ELF-1 (cell line): Measurements from ENCODE around the gene AUTS2.
A peak's percentile ranks its signal among the peaks of the same experiment; 100 is the strongest.
"Not testable (repeated sequence)": the region's sequence is repeated elsewhere in the genome, so short reads cannot be mapped to it uniquely, and the experiment has no call there.

ENCODE experiments used
- DNase-seq: peaks from one replicate; pipeline ENCODE4 v3.0.0-alpha.2; 2016; ENCODE audit warnings: low read depth, low spot score

The AUTS2 gene

DNA sequence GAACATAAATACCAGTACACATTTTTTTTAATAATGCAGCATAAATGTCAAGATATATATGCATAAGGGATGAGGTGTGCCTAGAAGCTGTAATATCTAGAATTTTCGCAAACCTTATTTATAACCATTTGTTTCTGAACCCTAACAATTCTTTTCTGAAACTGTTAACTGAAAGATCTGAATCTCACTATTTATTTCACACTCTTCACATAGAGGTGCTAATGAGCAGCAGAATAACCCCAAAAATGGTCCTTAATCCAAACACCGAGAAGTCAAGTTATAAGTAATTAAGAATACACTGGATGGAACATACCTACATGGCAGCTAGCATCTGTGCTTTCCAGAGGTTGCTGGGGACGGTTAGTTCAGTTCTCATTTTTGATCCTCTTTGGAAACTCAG, 742.0 kb downstream of the AUTS2 start:
- DNase-seq = no peak

DNA sequence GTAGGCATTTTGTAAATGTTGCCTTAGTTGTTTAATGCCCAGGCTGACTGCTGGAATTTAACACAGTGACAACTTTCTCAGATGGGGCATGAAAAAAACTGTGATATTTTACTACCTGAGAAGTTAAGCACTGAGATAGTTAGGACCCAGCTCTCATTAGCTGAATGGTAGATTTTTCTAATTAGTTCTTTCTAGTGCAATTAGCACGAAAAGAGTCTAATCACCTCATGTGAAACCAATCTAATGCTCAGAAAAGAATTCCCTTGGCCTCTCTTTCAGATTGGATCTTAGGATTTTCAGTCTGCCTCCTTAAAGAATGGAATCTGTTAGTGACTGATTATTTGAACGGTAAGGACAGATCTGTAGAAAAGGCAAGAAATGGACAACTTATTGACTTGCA, 743.2 kb downstream of the AUTS2 start:
- DNase-seq = no peak

DNA sequence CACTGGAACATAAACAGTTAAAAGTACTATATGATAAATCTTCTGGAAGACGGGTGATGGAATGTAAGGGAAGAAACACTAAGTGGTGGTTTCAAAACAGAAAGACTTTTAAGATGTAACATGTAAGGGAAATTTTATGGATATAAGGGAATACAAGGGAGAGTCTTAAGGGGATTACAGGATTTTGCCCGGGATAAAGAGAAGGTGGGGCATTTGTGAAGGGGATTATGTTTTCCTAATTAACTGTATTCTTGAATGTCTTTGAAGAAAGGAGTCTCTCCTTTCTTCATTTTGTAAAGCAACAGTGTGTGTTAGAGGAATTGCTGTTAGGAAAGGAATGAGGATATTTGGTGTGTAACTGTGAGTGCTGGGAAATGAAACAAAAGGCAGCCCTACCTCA, 745.2 kb downstream of the AUTS2 start:
- DNase-seq = no peak

DNA sequence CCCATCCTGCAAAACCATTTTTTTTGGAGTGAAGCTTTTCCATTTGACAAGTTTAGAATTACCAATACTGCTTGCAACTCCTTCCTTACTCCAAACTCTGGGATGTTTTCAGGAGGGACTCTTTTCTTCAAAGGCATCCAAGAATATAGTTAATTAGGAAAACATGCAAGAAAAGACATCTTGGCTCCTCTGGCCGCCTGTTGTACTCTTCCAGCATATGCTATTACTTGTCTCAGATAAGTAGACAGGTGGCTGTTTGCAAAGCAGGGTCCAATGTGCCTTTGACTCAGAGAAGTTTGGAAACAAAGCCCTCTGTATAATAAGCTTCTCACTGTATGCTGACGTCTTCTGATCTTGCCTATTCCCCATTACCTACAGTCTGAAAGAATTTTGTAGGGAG, 746.5 kb downstream of the AUTS2 start:
- no peak for DNase-seq

DNA sequence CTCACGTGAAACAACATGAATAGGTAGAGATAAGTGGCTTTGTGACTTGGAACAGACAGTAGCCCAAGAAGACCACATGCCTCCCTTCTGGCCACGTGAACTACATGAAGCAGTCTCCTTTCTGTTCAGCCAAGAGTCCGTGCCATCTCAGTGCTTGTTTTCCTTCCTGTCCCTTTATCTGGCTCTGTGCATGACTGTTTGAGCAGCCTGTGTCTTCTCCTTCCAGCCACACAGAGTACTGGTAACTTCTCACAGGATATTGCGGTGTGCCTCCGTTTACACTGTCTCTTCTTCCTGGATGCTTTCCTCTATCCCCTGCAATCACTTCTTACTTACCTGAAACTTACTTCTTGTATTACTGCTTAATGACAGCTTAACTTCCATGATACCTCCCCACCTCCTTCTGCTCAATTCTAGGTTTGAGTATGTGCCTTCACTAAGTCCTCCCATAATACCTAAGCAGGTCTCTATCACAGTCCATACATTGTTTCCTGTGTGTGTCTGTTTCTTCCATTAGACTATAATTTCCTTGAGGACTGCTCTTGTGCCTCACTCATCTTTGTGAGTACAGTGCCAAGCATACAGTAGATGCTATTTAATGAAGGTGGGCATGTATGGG, 748.7 kb downstream of the AUTS2 start:
- DNase-seq = no peak

DNA sequence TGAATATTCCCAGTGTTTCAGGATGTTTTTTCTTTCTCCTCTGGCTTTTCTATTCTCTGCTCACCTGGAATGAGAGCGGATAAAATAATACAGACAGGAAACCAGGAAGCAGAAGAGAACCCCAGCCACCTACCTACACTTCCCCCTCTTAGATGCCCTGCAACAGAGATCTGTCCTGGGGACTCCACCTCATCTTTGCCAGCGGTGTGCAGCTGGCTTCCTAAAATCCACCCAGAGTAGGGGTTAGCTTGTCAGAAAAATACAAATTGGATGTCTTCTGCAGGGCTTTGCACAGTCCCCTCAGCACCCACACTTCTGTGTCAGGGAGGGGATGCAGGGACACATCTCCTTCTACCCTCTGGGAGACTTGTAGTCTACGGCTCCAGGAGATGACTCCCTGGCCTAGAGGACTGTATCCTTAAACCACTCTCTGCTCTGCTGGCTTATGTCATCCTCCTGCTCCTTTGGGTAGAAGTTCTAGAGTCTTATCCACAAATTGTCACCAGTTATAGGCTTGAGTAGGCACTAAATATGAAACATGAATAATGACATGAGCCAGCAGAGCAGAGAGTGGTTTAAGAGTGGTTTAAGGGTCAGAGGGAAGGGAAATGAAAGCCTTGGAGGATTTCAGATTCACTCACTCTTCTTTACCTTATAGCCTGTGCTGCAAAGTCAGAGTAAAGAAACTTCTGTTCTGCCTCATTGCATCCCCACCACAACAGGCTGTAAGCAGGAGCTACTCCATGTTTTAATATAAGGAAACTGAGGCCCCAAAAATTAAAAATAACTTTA, 749.4 kb downstream of the AUTS2 start:
- no peak for DNase-seq

DNA sequence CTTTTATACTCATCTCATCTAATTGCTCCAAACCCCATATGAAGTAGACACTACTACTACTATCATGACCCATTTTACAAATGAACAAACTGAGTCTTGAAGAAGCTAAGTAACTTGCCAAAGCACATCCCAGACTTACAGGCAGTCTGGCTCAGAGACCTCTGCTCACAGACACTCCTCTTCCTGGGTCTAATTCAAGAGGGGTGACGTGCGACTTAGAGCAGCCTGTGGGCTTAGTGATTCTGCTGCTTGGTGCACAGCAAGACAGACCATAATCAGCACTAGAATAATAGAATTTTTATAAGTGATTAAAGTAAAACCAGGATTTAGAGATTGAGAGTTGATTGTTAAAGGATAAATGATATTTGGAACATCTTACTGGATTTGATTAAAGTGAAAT, 750.8 kb downstream of the AUTS2 start:
- no peak for DNase-seq

DNA sequence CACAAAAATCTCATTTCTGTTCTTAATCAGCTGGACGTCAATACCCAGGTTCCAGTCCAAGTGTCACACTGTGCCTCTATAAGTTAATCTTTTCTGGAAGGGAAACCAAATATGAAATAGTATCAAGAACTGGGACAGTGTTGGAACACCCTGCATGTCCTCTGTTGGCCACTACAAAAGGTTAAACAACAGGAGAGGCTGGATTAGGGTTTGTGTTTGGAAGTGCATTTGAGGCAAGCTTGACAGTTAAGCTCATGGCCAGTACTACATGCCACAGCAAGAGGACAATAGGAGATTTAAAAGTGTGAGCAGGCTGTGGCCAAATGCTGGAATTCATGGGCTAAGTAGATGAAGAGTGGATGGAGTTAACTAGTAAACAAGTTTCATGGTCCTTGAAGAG, 751.5 kb downstream of the AUTS2 start:
- no peak for DNase-seq

DNA sequence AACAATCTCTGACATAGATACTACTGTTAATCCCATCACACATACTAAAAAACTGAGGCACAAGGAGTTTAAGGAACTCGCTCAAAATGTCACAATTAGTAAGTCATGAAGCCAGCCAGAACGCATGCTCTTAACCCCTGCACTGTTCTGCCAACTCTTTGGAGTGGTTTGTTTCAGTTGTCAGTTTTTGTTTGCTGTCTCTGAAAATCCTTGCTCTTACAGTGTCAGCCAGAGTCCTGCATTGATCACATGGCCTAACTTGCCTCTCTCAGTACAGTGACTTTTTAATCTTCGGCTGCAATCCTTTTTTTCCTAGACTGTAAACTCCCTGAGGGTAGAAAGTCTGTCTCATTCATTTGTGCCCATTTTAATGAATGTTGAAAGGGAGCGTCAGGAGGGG, 753.8 kb downstream of the AUTS2 start:
- no peak for DNase-seq

DNA sequence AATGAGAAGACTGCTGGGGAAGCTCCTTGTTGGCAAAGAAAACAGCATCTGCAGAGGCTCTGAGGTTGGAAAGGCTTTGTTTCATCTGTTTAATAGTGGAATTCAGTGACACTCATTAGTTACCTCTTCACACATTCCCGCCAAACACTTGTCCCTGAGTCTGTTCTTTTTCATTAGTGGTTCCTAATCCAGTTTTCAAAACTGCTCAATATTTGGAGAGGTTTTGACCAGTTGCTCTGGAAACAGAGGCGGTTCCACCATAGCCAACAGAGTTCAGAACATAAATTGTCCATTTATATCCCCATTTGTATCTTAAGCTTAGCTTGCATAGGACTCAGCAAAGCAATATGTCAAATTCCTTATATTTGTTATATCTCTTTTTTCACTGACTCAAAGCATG, 754.6 kb downstream of the AUTS2 start:
- no peak for DNase-seq

DNA sequence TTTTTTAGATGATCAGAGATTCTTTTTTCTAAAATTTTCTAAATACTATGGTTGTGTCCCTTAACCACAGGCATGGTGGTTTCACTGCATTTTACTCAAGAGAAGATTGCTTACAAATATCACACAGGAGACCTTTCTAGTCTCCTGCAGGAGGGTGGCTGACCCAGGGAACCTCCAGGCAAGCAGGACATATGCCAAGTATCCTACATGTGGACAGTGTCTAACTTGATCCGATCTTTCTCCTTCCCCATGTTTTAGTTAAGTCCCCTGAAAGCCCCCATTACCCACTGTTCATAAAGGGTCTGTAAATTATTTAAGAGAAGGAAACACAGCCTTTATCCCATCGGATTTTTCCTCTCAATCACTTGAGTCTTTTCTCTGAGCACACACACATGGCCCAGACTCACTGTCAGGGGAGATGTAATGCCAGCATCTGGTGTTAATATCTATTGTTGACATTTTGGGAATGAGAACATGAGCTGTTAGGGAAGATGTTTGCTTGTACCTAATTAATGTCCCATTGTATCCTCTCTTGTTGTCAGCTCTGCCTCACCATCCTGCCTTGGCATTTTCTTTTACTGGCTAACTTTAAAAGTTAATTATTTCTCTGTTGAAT, 755.2 kb downstream of the AUTS2 start:
- DNase-seq = no peak

DNA sequence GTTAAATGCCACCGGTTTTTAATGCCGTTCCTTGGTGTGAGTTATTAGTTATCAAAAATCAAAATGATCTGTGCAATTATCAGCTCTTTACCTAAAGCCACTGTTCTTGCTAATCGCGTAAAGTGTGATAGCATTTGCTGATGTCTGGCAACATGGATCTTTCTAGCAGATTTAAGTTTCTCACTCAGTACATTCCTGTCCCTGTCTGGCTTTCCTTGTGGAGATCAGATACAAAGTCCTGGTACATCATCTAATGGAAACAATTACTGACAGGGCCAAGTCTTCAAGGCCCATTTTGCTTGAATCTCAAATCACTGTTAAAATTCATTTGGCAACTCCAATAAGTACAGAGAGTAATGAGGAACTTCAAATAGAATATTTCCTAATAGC, 755.7 kb downstream of the AUTS2 start:
- DNase-seq = no peak

DNA sequence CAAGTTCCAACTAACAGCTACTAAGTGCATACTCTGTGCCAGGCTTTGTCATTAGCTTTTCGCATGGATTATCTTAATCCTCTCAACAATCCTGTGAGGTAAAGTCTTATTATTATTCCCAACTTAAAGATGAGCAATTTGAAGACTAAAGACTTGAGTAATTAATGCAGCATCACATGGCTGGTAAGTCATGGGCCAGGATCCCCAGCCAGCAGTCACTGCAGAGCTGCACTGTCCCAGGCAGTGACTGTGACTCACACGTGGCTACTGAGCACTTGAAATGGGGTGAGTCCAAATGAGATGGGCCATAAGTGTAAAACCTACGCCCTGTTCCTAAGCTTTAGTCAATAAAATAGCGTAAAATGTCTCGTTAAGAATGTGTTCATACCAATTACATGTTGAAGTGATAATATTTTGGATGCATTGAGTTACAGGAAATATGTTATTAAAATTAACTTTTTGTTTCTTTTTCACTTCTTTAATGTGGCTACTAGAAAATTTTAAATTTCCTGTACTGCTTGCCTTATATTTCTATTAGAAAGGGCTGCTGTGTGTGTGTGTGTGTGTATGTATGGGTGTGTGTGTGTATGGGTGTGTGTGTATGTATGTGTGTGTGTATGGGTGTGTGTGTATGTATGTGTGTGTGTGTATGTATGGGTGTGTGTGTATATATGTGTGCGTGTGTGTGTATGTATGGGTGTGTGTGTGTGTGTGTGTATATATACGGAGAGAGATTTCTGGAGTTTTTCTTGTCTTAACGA, 756.3 kb downstream of the AUTS2 start:
- no peak for DNase-seq

DNA sequence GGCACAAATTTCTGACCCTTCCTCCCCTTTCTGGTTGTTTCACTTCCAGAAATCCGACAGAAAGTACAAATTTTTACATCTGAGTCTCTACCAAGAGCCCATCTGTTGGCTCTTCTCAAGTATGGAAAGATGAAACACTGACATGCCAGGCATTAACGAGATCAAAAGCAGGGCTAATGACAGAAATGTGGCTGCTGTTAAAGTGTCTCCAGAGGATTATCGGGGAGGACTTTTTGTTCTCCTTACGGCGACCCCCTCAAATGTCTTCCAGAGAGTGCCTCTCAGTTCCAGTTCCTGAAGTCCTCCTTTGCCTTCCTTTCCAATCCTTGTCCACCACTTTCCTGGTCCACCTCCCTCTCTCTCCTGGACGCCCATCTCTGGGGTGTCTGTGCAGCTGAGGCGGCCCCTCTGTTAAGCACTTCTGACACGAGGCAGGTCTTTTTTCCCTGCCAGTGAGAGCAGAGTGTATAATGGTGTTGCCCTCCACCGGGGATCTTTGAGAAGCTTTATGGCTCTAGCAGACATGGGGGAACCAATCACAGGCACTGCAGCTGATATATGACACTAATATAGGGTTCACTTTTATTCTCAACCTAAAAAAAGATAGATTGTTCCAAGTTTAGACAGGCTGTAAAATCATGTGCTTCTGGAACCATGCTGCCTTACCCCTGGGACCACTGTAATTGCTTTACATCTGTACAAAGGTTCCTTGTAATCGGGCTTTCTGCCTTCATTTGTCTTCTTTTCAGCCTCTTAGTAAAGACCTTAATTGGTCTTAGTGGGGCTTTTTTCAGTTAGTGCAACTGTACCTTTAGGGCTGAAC, 757.1 kb downstream of the AUTS2 start:
- DNase-seq = peak; percentile 4

DNA sequence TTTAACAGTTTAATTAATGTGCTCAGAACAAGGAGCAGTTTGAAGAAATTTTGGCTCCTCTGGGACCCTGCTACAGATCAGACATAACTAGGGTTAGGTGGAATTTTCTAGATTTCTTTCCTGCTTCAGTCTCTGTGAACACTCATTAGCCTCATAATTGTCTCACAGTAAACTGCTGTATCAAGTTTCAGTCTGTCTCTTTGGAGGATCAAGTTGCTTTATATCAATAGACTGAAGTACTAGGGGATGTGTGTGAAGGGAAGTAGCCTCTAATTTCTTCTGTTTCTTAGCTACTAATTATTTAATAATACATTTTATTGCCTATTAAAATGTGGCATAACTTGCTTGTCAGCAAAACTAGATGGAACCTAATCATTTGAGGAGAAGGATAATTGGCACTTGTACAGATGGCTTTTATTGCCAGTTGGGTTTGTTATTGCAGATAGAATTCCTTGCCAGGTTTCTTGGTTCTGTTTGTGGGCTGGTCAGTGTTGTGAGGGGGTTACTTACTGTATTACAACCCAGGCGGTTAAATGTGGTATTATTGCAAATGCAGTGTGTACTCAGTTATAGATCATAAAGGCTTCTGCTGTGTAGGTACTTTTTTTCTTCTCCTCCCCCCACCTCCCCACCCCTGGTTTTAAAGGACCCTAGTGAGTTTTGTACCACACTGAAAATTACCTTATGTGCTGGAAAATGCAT, 758.0 kb downstream of the AUTS2 start:
- no peak for DNase-seq

DNA sequence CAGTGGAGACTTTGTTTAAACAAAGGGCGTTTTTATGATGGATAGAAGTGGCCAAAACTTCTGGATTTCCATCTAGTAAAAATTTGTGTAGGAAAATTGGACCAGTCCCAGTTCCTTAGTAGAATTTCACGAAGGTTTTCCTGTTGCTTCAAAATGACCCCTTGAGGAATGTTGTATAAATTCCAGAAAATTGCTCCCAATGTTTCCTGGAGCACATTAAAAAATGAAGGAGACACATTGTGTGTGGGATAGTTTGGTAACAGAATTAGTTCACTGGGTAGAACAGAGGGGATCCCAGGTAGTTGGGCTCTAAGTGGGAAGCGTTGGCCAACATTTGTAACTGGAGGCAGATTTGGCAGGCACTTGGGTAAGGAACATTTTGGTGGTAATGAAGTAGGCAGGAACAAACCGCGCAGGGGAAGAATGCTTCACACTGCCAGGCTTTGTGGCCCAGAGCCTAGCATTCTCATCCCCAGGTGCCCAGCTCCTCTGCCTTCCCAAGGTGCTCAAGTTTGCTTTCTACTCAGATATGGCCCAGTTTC, 758.6 kb downstream of the AUTS2 start:
- DNase-seq = no peak

DNA sequence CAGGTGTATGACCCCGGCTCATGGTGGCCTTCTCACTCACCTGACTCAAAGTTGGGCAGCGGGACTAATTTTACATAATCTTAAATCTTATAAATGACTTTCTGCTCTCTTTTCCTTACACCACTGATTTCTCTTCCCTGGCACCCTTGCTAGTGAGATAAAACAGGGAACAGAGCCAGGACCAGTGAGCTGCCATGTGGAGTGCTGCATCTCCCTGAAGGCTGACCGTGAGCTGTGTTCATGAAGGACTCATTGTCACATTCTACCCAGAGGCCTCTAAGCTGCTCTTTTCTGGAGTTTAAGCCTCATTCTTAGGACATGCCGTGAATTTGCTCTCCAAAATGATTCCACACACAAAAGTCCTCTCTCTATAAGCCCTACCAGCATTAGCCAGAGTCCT, 762.3 kb downstream of the AUTS2 start:
- DNase-seq = no peak

DNA sequence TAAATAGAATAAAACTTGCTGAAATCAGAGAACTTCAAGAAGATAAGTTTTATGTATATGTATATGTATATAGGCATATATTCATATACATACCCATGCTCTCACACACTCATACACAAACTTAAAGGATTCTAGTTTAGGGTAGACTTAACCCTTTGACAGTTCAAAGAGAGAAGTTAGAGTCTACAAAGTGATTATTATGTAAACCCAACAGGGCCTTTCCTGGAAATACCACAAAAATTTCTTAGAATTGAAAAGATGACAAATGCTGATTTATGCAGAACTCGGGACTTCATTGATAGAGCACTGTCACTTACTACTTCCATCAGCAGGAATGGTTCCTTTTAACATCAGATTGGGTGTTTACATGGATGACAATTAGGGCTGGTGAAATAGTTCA, 763.5 kb downstream of the AUTS2 start:
- DNase-seq = no peak

DNA sequence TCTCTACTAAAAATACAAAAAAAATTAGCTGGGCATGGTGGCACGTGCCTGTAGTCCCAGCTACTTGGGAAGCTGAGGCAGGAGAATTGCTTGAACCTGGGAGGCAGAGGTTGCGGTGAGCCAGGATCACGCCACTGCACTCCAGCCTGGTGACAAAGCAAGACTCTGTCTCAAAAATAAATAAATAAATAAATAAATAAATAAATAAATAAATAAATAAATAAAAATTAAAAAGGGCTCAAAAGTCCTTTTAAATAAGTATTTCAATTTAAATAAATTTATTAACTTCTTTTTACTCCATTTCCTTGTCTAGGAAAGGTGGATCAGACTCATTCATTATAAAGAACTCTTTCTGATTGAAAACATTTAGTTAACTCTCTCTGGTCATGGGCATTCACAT, 766.1 kb downstream of the AUTS2 start:
- DNase-seq = not testable (repeated sequence)

DNA sequence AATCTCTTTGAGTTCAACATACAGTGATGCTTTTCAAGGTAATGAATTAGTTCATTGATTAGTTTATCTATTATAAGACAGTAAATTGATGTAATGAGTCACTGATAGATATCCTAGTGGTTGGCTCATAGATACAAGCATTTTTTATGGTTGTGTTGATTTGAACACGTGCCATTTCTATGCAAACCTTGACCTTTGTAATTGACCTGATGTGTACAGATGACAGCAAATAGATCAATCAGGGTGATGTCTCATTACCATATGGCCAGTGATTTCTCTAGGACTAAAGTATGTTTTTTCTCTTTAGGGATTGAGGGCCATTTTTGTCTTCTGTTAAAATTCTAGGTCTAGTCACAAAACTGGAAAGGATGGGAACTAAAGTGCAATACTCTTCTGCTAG, 773.4 kb downstream of the AUTS2 start:
- DNase-seq = no peak
